ENCODE results near the gene DGKG.

The DGKG gene

GRCh38 chr3:186169379-186169778, 192.7 kb downstream of the DGKG start:
- no peak for DNase-seq (ENCODE audit: low spot score)

GRCh38 chr3:186168976-186169375, 193.1 kb downstream of the DGKG start:
- DNase-seq (ENCODE audit: low spot score), result no peak

- no peak for DNase-seq (ENCODE audit: low spot score)
Observed at GRCh38 chr3:186167646-186168395, 194.2 kb downstream of the DGKG start.

DNA sequence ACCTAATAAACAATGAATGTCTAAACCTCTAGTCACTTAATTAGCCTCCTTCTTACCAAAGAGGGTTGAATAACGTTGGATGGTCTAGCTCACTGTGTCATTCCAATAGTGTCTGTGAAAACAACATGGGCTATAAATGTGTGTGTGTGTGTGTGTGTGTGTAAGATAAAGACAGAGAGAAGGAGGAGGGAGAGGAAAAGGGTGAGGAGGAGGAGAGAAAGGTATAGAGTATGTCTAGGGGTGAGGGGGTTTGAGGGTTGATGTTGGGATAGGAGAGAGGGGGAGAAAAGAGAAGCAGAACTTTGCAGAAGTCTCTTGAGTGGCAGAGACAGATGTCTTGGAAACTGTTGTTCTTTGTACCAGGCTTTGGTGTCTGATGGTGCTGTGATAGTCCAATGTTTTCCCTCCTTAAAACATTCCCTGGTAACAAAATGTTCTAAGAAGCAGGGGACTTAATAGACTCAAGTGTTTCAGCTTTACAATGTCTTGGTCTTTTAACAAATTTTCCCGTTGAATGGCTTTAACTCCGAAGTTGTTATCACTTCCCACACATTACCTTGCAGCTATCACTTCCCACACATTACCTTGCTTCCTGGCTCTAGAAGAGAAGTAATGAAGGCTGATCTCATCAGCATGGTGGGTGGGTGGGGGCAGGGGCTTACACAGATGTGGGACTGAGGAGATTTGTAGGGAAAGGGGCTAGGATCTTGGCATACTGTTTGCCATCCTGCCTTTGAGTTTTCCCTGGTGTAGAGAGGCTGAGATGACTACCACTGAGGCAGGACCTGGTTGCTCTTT, 195.3 kb downstream of the DGKG start:
- DNase-seq (ENCODE audit: low spot score), result no peak

DNA sequence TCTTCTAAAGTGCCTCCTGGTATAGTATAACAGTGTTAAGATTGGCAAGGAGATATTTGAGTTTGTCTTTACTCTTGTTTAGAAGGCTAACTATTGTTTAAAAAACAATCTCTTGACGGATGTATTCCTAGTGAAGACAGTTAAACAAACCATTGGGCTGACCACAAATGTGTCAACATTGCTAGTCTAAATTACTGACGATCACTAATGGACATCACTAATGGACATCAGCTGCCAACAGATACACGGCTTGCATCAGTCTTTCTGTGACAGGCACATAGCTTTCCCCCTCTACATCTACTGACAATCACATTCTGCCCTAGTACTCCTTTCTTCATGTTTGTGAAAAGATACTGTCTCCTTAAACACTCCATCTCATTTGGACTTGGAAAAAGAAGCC, 196.0 kb downstream of the DGKG start:
- DNase-seq (ENCODE audit: low spot score), result no peak

DNA sequence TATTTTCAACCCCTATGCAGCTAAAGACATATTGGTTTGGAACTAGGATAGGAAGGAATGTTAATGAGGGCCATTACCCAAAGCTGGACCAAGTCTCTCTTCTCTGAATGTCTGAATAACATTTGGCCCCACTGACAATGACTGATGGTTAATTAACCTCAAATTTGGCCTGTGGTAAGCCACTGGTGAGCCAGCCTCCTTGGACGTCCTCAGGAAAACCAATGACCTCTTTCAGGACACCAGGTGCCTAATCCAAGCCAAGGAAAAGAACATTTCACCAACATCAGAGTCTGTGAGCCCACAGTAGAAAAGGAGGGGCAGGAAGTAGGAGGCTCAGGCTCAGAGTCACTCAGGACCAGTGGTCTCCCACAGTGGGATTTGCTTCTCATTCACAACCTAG, 196.7 kb downstream of the DGKG start:
- DNase-seq (ENCODE audit: low spot score), result no peak

DNA sequence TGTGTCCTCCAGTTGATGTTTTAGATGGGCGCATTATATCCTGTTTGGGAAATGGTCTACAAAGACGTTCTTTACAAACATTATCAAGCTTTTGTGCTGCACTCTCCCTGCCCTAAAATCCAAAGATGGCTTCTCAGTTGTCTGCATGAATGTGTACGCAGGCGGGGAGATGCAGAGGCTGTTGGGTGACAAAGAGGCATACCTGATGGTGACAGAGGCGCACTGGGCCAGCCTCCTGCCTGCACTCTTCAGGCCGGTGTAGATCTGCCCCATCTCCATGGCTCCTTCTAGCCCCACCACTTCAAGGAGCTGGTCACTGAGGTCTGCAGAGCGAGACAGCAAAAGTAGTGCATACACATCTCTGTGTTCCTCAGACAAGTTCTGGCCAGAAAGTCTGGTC, 197.3 kb downstream of the DGKG start:
- no peak for DNase-seq (ENCODE audit: low spot score)

GRCh38 chr3:186162221-186162620, 199.8 kb downstream of the DGKG start:
- peak; percentile 69 for DNase-seq (ENCODE audit: low spot score)

GRCh38 chr3:186160691-186161243, 201.3 kb downstream of the DGKG start:
- no peak for DNase-seq (ENCODE audit: low spot score)

DNA sequence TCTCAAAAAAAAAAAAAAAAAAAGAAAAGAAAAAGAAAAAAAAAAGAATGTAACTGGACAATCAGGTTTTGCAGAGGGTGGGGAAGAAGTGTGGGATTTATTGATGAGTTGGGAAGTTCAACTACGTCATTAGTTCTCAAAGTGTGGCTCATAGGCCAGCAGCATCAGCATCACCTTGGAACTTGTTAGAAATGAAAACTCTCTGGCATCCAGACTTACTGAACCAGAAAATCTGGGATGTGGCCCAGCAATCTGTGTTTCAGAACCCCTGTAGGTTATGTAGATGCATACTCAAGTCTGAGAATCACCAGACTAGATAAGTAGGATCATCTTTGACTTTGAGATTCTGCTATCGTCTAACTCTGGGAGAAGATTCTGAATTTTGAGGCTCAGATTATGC, 207.4 kb downstream of the DGKG start:
- DNase-seq (ENCODE audit: low spot score), result no peak

GRCh38 chr3:186152889-186153292, 209.1 kb downstream of the DGKG start:
- peak; percentile 90 for DNase-seq (ENCODE audit: low spot score)

DNA sequence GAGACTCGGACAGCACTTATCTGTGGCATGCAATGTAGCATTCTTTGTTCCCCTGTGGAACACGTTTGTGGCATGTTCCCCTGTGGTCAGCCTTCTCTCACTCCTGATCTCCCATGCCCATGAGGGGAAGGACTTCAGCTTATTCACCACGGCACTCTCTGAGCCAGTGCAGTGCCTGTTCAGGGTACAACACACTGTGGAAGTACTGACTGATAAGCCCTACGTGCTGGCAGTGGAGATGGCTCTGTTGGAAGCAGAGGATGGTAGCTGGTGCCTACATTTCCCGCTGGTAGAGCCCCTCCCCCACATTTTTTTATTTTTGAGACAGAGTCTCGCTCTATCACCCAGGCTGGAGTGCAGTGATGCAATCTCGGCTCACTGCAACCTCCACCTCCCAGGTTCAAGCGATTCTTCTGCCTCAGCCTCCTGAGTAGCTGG, 209.7 kb downstream of the DGKG start:
- peak; percentile 48 for DNase-seq (ENCODE audit: low spot score)

DNA sequence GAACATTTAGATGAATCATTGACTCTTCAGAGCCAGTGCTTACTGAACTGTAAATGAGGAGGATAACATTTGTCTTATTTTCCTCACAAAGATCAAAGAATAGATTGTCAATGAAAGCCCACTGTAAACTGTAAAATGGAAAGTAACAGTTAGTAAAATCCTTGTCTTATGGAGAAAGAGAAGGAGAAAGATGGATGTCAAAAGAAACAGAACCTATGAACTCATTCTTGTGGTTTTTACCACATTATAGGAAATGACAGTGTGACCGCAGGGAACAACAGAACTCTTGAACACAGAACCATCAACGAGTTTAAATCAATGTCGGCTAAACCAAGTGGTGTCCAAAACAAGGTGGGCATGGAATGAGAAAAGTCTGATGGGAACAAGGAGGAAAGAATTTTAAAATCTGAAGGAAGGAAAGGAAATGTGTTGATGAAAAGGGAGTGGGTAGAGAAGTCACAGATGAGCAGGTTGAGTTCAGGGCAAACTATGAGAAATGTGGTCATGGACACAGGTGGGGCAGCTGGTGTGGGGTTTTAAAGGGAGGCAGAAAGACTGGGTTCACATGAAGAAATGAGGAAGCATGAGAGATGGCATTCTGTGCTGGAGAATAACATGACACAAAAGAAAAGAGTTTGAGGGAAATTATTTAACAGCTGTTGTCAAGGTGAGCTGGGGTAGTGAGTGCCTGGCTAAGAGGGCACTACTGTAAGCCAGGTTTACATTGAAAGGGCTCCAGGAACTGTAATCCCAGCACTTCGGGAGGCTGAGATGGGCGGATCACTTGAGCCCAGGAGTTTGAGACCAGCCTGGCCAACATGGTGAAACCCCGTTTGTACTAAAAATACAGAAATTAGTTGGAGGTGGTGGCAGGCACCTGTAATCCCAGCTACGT, 210.7 kb downstream of the DGKG start:
- DNase-seq (ENCODE audit: low spot score), result peak; percentile 60

- DNase-seq (ENCODE audit: low spot score), result no peak
Observed at GRCh38 chr3:186150041-186150830, 211.8 kb downstream of the DGKG start.

DNA sequence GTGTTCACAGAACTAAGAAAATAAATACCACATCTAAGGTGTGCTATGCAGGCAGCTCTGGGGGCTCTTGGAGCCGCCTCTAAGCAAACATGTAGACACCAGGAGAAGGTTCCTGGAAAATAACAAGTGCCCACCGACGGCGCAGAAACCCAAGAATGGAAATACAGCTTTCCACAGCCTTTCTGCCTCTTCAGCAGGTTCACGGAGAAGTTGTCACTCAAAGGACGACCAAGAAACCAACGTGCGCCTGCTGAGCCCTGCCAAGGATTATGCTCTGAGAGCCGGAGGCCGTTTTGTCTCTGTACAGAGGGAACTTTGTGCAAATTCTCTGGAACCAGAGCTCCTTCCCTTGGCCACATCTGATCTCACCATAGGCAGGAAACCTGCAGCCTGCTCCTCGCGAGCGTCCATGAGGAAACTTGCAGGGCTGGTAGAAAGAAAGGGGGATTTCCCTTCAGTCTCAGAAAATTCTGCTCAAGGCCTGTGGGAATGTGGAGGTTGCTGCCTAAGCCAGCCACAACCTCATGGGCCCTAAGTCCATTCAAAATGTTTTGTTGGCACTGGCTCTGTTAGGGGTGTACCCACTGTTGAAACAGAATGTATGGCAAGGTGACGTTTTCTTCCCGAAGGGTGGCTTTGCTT, 212.6 kb downstream of the DGKG start:
- DNase-seq (ENCODE audit: low spot score), result no peak

- DNase-seq (ENCODE audit: low spot score), result no peak
Observed at GRCh38 chr3:186144257-186144656, 217.8 kb downstream of the DGKG start.

DNA sequence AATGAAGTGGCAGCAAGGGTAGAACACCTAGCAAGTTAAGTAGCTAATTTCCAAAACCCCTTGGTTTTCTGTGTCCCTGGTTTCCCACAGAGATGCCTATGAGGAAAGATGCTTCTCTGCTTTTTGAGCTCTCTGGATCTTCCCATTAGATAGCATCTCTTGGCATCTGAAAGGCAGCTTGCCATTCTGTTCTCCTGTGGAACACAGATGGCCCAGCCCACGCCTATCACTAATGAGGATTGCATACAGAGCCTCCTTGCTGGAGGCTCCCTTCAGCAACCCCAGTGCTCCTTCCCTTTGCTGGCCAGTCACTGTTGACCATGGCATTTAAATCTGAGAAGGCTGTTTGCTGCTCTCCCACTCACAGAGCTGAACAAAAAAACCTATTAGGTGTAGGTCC, 218.8 kb downstream of the DGKG start:
- DNase-seq (ENCODE audit: low spot score), result no peak

DNA sequence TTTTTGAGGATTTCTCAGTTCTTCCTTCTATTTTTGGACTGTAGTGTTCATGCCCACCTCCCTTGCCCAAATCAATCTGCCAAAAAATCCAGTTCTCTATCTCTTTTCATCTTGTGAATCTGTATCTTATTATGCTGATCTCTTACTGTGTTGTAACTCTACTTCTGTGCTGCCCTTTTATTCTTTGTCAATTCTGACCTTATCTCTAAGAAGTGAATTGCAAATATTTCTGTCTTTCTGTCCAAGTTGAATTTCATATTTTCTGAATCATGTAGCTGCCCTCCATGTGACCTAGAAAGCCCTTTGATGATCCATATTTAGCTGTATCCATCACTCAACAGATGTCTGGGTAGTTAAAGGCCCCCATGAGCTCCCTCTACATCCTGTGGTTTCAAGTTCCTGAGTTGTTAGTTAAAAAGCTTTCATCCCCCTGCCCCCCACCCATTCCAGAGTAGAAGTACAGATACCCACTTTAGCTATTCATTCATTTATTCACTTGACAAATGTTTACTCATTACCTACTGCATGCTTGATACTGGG, 219.6 kb downstream of the DGKG start:
- no peak for DNase-seq (ENCODE audit: low spot score)

GRCh38 chr3:186141790-186142189, 220.2 kb downstream of the DGKG start:
- DNase-seq (ENCODE audit: low spot score), result no peak

- DNase-seq (ENCODE audit: low spot score), result no peak
Observed at GRCh38 chr3:186138272-186138981, 223.6 kb downstream of the DGKG start.
